OCI-LY7 (cell line): ENCODE results near the gene KIAA1755. TPM values are rescaled to one million over a fixed set of nuclear protein-coding genes. Genes with fewer than 3 reads are reported as not detected.
"Not testable (repeated sequence)": the region's sequence is repeated elsewhere in the genome, so short reads cannot be mapped to it uniquely, and the experiment has no call there.

Experiments used
- BruUV-seq: library from RNA; stranded (reverse); fragments of 400-500 nt; replicated peaks from 2 replicates; lab custom pipeline; 2021; lab: Mats Ljungman, UMichigan
- CTCF ChIA-PET: fragments of 300-600 bp; sonication (Branson Sonifier 250); formaldehyde crosslinking; loops from one replicate; lab custom pipeline; 2022; ENCODE audit warnings: antibody characterized with exemption; ENCODE audit not compliant: unreplicated experiment; lab: Charles Lee
- POLR2A ChIA-PET: fragments of 300-600 bp; sonication (Branson Sonifier 250); formaldehyde crosslinking; loops from one replicate; lab custom pipeline; 2022; ENCODE audit warnings: antibody characterized with exemption; lab: Charles Lee
- DNase-seq: peaks from one replicate; pipeline ENCODE4 v3.0.0-alpha.2; 2015; ENCODE audit warnings: low spot score
- H2AFZ ChIP-seq: fragments of 200-600 bp; sonication (generic), shearing (Covaris generic); 2 replicates; pipeline ENCODE4 v1.6.1; 2014; ENCODE audit warnings: mild to moderate bottlenecking, antibody characterized with exemption, low read length, moderate library complexity
- H3K27ac ChIP-seq: fragments of 200-600 bp; sonication (generic); 2 replicates; pipeline ENCODE4 v1.5.1; 2014; ENCODE audit warnings: mixed run types, low read depth, mild to moderate bottlenecking, moderate library complexity, low read length, inconsistent platforms; ENCODE audit not compliant: poor library complexity, severe bottlenecking
- H3K36me3 ChIP-seq: fragments of 200-600 bp; sonication (generic); 2 replicates; pipeline ENCODE4 v1.6.1; 2014; ENCODE audit warnings: mild to moderate bottlenecking, antibody characterized with exemption, low read length, moderate library complexity, mixed read lengths; ENCODE audit not compliant: insufficient read depth
- H3K4me1 ChIP-seq: fragments of 200-600 bp; sonication (generic); 2 replicates; pipeline ENCODE4 v1.5.1; 2014; ENCODE audit warnings: mild to moderate bottlenecking, low read length; ENCODE audit not compliant: insufficient read depth, poor library complexity, severe bottlenecking
- H3K4me2 ChIP-seq: fragments of 200-600 bp; sonication (generic); 2 replicates; pipeline ENCODE4 v1.6.1; 2014; ENCODE audit warnings: mild to moderate bottlenecking, low read length
- H3K4me3 ChIP-seq: fragments of 200-600 bp; sonication (generic); 2 replicates; pipeline ENCODE4 v1.5.1; 2014; ENCODE audit warnings: mild to moderate bottlenecking, low read depth, low read length; ENCODE audit not compliant: poor library complexity, severe bottlenecking
- H3K79me2 ChIP-seq: fragments of 200-600 bp; sonication (generic); 2 replicates; pipeline ENCODE4 v1.6.1; 2016; ENCODE audit warnings: low read depth, mild to moderate bottlenecking, low read length, moderate library complexity, mixed read lengths; ENCODE audit not compliant: insufficient read depth
- H3K9me2 ChIP-seq: fragments of 200-600 bp; sonication (generic); 2 replicates; pipeline ENCODE4 v1.6.1; 2016; ENCODE audit warnings: mild to moderate bottlenecking, low read length, mixed read lengths; ENCODE audit not compliant: insufficient read depth
- H3K9me3 ChIP-seq: fragments of 200-600 bp; sonication (generic); 2 replicates; pipeline ENCODE4 v1.6.1; 2014; ENCODE audit warnings: mild to moderate bottlenecking, mixed run types, low read length, mixed read lengths
- H4K20me1 ChIP-seq: fragments of 200-600 bp; sonication (generic); 2 replicates; pipeline ENCODE4 v1.6.1; 2014; ENCODE audit warnings: mild to moderate bottlenecking, antibody characterized with exemption, low read length, moderate library complexity, mixed read lengths; ENCODE audit not compliant: insufficient read depth
- CTCF ChIP-seq: fragments of 200-600 bp; sonication (generic); conservative IDR thresholded peaks from 2 replicates; pipeline ENCODE4 v1.5.1; 2014; ENCODE audit warnings: mild to moderate bottlenecking, antibody characterized with exemption, low read length, moderate library complexity, mixed read lengths
- EZH2phosphoT487 ChIP-seq: fragments of 200-600 bp; sonication (generic); IDR thresholded peaks from 2 replicates; pipeline ENCODE4 v1.6.1; 2018; ENCODE audit warnings: low read depth, borderline replicate concordance, mild to moderate bottlenecking, mixed run types, antibody characterized with exemption, low read length, moderate library complexity, mixed read lengths
- intact Hi-C: fragments of 100-400 bp; cut with micrococcal nuclease; formaldehyde crosslinking; loops from one replicate; pipeline ENCODE4 v1.10.0; 2022; ENCODE audit not compliant: unreplicated experiment
- total RNA-seq, 2 experiments: library from RNA; depleted of rRNA in 1 of 2; stranded (reverse); fragments of >200 nt in 1 of 2; shearing (Covaris generic) in 1 of 2; gene quantifications; 2 replicates each; pipeline ENCODE4 v1.2.3, GENCODE V29; 2014 to 2022

The KIAA1755 gene
- total RNA-seq, 2 experiments from 2014 or later, result not detected

DNA sequence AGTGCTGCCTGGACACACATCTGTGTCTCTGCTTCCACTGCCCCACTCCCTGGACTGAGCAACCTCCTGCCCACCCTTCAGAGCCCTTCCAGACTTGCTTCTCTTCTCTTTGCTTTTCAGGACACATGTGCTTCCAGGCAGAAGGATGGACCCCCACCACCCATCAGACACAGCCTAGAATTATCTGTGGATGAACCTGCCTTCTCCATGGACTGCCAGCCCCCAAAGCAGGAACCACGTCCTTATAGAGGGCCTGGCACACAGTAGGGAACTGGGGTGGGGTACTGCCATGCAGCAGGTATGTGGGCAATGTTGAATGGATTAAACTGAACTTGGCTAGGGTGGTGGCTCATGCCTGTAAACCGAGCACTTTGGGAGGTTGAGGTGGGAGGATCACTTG, 3.6 kb downstream of the KIAA1755 start:
- TF ChIP-seq EZH2phosphoT487, result no peak
- TF ChIP-seq CTCF, result no peak
- POLR2A ChIA-PET, result no interaction called here
- H3K79me2 ChIP-seq, result no peaks in the 10 kb centered on the region
- CTCF ChIA-PET, result no interaction called here
- H2AFZ ChIP-seq, result no peak overlapping the region
- no peak overlapping the region for H3K27ac ChIP-seq
- H3K4me1 ChIP-seq, result no peaks in the 10 kb centered on the region
- no peak for DNase-seq
- intact Hi-C loops, result no loop called here
- no peak overlapping the region for H3K4me2 ChIP-seq
- H4K20me1 ChIP-seq, result no peaks in the 10 kb centered on the region
- no peaks in the 10 kb centered on the region for H3K9me3 ChIP-seq
- H3K4me3 ChIP-seq, result no peak overlapping the region
- no TSS peak for BruUV-seq
- H3K9me2 ChIP-seq, result no peaks in the 10 kb centered on the region
- H3K36me3 ChIP-seq, result no peaks in the 10 kb centered on the region

- CTCF ChIA-PET, result no interaction called here
- intact Hi-C loops, result no loop called here
- Histone ChIP-seq H3K4me2 (no peak overlapping the region), H3K4me3 (no peak overlapping the region), H3K4me1 (no peaks in the 10 kb centered on the region), H3K9me2 (no peaks in the 10 kb centered on the region), H3K27ac (no peak overlapping the region), H3K36me3 (no peaks in the 10 kb centered on the region), H3K79me2 (no peaks in the 10 kb centered on the region), H3K9me3 (no peaks in the 10 kb centered on the region), H4K20me1 (no peaks in the 10 kb centered on the region), H2AFZ (no peak overlapping the region)
- no TSS peak for BruUV-seq
- TF ChIP-seq CTCF, result no peak
- TF ChIP-seq EZH2phosphoT487, result no peak
- no peak for DNase-seq
- POLR2A ChIA-PET, result no interaction called here
These were observed 4.5 kb downstream of the KIAA1755 start for GRCh38 chr20:38256021-38256420.

- ChIA-PET POLR2A (no interaction called here), CTCF (no interaction called here)
- Histone ChIP-seq H3K4me1 (no peaks in the 10 kb centered on the region), H2AFZ (no peak overlapping the region), H3K9me3 (no peaks in the 10 kb centered on the region), H3K36me3 (no peaks in the 10 kb centered on the region), H3K79me2 (no peaks in the 10 kb centered on the region), H4K20me1 (no peaks in the 10 kb centered on the region), H3K27ac (no peak overlapping the region), H3K9me2 (no peaks in the 10 kb centered on the region), H3K4me2 (no peak overlapping the region), H3K4me3 (no peak overlapping the region)
- intact Hi-C loops, result no loop called here
- no TSS peak for BruUV-seq
- DNase-seq, result no peak
- no peak for TF ChIP-seq EZH2phosphoT487
These were observed 5.1 kb downstream of the KIAA1755 start for GRCh38 chr20:38255393-38255792.

GRCh38 chr20:38254621-38255020, 5.9 kb downstream of the KIAA1755 start:
- CTCF ChIA-PET, H3K9me2 ChIP-seq, H3K79me2 ChIP-seq, intact Hi-C loops, H3K27ac ChIP-seq, H3K4me1 ChIP-seq, H3K4me2 ChIP-seq, H3K9me3 ChIP-seq, H3K4me3 ChIP-seq, DNase-seq, H4K20me1 ChIP-seq, BruUV-seq, H2AFZ ChIP-seq, H3K36me3 ChIP-seq: not testable (repeated sequence)
- POLR2A ChIA-PET, result interaction anchor here (0.6 to 0.7 kb wide), 3 partner anchors 357 to 1006 kb away, joined by 3 to 7 read pairs (median 4); no protein-coding TSS in a partner anchor
